DMS53 treated with DMSO at 0.1 percent for 48 hours (cell line): ENCODE data around the gene PHF11.
"Not testable (repeated sequence)": the region's sequence is repeated elsewhere in the genome, so short reads cannot be mapped to it uniquely, and the experiment has no call there.

ENCODE experiments used
- DNase-seq: peaks from one replicate; lab custom pipeline; 2025; ENCODE audit not compliant: unreplicated experiment; lab: John Stamatoyannopoulos, UW

Gene PHF11

DNA sequence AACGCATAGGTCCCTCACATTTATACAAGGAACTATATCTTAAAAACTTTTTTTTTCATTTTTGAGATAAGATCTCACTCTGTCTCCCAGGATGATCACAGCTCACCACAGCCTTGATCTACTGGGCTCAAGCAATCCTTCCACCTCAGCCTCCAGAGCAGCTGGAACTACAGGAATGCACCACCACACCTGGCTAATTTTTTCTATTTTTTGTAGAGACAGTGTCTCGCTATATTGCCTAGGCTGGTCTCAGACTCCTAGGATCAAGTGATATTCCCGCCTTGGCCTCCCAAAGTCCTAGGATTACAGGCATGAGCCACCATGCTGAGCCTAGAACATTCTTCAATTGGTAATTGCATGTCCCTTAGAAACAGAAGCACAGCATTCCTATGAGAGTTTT is 47.9 kb downstream of the PHF11 start:
- no peak for DNase-seq

DNA sequence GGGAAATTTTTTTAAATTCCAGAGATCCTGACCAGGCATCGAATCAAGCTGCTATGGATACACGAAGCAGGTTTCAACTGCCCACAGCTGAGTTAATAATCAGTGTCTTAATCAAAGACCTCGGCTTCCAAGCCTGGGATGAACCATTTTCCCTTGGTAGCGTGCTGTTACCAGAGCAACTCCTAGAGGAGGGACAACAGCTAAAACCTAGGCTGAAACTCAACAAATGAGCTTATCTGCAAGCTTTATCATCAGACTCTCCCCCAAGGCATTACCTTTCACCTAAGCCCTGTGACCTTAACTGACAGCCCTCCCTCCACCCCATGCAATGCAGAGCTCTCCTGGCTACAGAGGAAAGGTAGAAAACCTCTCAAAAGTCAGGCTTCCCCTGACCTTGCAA is 49.9 kb downstream of the PHF11 start:
- no peak for DNase-seq

DNA sequence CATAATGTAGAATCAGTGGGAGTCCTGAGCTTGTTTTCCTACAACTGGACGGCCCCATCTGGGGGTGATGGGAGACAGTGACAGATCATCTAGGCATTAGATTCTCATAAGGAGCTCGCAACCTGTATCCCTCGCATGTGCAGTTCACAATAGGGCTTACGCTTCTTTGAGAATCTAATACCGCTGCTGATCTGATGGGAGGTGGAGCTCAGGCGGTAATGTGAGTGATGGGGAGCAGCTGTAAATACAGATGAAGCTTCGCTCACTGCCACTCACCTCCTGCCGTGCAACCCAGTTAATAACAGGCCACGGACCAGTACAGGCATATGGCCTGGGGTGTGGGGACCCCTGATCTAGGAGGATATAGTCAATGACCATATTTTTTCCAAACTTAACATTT is 50.8 kb downstream of the PHF11 start:
- DNase-seq: no peak

DNA sequence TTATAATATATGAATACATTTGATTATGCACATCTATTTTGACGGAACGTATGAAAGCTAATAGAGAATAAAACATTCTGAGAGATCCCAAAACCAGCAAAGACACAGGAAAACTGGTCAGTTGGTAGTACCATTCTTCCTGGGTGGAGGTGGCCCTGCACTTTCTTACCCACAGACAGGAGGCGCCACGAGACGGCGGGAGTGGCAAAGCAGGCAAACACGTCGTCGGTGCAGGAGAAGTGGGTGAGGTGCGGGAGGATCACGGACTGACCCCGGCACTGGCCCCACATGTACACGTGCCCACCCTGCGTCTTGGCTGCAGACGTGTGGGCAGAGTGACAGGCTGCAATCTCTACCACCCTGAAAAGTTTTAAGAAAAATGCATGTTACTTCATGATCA is 53.5 kb downstream of the PHF11 start:
- no peak for DNase-seq

DNA sequence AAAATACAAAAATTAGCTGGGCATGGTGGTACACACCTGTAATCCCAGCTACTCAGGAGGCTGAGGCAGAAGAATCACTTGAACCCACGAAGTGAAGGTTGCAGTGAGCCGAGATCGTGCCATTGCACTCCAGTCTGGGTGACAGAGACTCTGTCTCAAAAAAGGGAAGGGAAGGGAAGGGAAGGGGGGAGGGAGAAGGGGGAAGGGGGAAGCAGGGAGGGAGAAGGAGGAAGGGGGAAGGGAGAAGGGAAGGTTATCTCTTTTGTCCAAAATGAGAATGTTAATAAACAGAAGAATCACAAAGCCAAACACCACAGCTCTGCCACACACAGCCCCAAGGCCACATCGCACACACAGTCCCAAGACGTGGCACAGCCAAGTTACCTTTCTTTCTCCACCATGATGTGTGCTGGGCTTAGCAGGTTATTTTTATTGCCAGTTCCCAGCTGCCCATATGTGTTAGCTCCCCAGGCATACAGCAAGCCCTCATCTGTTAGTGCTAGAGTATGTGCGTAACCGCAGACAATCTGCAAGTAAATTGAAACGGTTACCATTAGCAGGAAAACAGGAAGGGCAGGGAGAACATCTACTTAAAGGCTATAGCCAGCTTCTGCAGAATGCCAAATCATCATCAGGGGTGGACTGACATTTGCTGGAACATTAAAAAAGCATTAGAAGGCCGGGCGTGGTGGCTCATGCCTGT is 55.3 kb downstream of the PHF11 start:
- no peak for DNase-seq

DNA sequence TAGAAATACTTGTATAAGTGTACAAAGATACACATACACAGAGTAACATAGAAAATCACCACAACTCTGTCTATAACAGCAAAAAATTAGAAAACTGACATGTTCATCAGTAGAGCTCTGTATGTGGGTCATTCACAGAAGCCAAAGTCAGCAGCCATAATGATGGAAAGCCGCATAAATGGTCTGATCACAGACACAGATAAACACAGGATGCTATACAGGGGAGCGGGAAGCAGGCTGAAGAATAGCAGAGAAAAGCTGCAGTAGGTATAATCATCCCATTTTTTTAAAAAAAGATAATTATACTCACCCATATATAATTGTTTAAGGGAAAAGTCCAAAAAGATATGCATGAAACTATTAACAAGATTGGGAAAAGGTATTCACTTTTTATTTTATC is 58.1 kb downstream of the PHF11 start:
- DNase-seq: no peak

DNA sequence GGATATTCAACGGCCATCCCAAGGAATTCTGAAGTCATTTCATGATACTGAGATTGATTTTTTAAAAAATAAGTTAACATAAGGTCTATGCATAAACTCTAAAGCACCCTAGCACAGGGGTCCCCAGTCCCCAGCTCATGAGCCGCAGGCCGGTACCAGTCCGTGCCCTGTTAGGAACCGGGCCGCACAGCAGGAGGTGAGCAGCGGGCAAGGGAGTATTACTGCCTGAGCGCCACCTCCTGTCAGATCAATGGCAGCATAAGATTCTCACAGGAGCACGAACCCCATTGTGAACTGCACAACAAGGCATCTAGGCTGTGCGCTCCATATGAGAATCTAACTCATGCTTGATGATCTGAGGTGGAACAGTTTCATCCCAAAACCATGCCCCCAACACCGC is 58.6 kb downstream of the PHF11 start:
- no peak for DNase-seq

DNA sequence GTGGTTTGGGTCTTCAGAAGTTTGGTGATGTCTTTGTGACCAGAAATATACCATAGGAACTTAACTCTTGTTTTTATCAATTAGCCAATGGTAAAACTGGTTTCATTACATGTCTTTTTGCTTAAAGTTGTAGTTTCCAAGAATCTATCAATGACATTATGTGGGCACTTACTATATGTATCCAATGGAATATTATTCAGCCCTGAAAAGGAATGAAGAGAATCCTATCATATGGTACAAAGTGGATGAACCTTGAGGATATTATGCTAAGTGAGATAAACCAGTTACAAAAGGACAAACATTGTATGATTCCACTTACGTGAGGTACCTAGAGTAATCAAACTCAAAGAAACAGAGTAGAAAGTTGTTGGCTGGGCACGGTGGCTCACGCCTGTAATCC is 63.3 kb downstream of the PHF11 start:
- no peak for DNase-seq

DNA sequence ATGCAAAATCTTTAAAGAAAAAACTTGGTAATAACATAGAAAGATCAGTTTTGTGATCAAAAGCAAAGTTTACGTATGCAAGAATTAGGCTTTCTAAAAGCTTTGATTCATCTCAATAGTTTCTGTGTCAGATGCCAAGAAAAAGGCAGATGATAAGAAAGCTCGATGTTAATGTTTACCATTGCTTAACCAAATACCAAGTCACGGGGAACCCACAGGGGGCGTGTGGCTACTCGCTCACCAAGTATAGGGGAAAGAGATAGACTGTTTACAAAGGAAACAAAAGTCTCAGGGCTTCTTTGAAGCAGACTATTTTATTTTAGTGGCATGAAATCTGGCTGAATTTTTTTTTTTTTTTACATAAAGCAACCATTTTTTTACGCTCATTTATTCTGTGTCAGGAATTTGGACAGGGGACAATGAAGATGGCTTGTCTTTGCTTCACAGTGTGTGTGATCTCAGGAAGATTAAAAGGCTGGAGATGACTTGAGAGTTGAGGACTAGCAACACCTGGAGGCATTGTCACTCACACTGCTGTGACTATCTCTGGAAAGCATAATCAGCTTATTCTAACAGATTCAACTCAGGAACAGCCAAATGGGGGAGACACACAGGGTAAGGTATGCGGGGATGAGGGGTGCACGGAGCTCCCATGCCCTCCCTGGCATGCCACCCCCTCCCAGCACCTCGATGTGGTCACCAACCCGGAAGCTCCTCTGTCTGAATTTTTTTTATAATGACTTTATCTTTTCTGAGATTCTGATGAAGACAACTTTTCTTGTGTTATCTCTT is 64.7 kb downstream of the PHF11 start:
- no peak for DNase-seq

DNA sequence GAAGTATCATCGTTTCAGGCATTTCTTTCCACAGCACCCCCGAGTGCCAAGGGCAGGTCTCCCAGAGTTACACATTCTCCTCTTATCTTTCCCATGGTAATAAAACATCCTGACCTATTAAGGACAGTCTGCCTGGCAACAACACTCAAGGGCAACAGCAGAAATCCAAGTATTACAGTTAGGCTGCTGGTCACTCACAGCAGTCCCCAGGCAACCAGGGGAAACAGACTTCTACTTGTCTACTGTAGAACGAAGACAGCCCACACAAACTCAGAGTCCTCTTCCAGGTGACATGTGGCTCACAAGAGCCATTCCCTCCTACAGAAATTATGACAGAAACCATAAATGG is 65.3 kb downstream of the PHF11 start:
- no peak for DNase-seq

DNA sequence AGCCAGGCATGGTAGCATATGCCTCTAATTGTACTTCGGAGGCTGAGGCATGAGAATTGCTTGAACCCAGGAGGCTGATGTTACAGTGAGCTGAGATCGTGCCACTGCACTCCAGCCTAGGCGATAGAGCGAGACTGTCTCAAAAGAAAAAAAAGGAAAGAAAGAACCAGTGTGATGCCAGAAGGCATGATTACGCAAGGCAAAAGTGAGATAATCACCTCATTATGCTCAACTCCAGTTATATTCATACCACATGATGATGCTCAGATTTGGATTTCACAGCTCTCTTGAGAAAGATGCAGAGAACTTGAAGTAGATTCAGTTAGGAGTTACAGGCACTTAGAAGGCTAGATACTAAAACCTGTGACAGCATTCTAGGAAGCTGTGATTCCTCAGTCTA is 67.8 kb downstream of the PHF11 start:
- DNase-seq: no peak

DNA sequence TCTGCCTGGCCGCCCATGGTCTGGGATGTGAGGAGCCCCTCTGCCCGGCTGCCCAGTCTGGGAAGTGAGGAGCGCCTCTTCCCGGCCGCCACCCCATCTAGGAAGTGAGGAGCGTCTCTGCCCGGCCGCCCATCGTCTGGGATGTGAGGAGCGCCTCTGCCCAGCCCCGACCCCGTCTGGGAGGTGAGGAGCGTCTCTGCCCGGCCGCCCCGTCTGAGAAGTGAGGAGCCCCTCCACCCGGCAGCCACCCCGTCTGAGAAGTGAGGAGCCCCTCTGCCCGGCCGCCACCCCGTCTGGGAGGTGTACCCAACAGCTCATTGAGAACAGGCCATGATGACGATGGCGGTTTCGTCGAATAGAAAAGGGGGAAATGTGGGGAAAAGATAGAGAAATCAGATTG is 69.7 kb downstream of the PHF11 start:
- DNase-seq: not testable (repeated sequence)

DNA sequence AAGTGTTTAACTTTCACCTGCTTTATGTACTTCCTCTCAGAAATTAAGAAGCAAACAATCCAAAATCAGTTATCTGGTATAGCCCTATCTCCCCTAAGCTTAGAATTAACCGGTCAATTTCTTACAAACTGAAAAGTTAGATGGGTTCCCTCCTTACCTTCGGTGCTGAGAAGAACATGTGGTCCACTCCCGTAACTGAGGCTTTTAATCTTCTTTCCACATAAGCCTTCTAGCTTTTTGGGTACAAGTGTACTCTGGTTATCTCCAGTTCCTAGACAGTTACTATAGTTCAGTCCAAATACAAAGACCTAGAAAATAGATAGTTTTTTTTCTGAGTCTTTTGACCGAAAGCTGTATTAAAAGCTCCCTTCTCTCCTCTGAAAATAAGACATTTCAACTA is 70.7 kb downstream of the PHF11 start:
- no peak for DNase-seq

DNA sequence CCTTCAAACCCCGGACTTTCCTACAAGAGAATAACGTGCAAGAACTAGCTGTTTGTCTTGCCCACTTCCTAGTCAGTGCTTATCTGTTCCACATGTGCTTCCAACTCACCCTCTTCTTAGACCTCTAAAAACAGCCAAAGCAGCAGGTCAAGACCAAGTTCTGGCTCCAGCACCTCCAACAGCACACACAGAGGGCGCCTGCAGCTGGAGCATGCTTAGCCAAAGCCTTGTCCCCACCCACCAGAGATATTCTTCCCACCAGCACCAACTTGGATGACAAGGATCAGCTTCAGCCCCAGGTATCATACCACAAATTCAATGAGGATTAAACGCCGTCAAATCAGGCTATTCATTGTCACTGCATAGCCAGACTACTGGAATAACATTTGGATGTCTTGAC is 71.7 kb downstream of the PHF11 start:
- DNase-seq: no peak

DNA sequence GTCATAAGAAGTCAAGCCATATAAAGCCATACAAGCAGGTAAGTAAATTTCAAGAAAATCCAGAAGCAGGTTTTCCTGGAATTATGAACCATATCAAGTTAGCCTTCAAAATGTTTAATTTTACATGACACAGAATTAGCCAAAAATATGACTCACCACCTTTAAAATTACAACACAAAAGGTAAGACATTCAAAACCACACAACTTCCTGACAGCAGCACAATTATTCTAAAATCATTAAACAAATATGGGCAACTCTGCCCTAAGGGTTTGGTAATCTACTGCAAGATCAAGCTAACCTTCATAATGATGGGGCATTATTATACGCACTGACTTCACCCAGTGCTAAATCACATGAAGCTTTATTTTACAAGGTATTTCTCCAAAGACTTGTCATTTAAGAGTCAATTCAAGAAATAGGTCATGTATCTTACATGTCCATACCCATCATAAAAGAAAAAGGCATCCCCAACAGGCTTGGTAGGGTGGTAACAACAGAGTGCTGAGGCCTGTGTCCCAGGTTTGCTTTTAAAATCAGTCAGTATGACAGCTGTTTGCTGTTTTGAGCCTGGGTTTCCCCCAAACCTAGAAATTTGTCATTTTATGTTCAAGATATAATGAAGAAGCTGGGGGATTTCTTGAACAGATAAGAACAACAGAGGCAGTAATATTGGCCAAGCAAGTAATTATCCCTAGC is 74.4 kb downstream of the PHF11 start:
- no peak for DNase-seq

DNA sequence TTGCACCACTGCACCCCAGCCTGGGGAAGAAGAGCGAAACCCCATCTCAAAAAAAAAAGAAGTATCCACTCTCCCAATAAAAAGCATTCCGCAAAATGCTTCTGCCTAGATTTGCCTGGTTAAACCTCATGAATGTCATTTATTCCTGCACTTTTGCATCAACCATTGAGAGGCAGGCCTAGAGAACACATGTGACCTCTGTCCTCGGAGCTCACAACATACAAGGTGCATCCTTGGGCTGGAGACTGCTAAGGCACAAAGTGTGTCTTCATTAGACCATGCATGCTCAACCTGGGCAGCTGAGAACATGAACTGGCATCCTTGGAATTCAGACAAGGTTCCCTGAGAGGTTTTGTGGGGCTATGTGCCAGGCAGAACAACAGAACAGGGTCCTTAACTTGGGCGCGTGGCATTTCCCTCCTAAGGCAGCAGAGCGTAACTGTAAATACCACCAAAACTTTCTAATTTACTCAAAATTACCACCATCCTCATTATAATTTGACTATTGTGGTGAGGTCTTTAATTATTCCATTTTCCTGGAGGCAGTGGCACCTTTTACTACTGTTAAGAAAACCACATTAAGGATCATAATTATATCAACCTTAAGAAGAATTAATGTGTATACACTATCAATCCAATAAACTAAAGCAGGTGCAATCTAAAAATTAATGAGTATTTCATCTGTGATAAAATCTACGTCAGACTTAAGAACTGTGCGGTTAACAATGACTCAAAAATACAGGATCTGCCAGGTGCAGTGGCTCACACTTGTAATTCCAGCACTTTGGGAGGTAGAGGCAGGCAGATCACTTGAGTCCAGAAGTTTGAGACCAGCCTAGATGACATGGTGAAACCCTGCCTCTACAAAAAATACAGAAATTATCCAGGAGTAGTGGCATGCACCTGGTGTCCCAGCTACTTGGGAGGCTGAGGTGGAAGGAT is 75.8 kb downstream of the PHF11 start:
- no peak for DNase-seq
